Activated B cell treated with CpG ODN at 0.5 μM for 24 hours (primary cell): ENCODE measurements around the gene HAO2. TPM values are rescaled to one million over a fixed set of nuclear protein-coding genes. Genes with fewer than 3 reads are reported as not detected.
"Not testable (repeated sequence)": the region's sequence is repeated elsewhere in the genome, so short reads cannot be mapped to it uniquely, and the experiment has no call there.

Source experiments
- ATAC-seq: fragments of 200-7000 bp; cut with Tn5 transposase; one replicate; pipeline ENCODE4 v1.10.0; 2021; ENCODE audit warnings: low read depth, mild to moderate bottlenecking, moderate library complexity
- CTCF ChIA-PET: fragments of 350-600 bp; sonication (Branson Sonifier 250); formaldehyde crosslinking; loops from one replicate; lab custom pipeline; 2021; ENCODE audit warnings: antibody characterized with exemption; lab: Charles Lee
- POLR2A ChIA-PET: fragments of 350-600 bp; sonication (Branson Sonifier 250); formaldehyde crosslinking; loops from one replicate; lab custom pipeline; 2021; ENCODE audit warnings: antibody characterized with exemption; lab: Charles Lee
- DNase-seq: peaks from one replicate; pipeline ENCODE4 v3.0.0; 2022
- H3K27ac Mint-ChIP-seq: one replicate; pipeline ENCODE4 v1.8.0; 2020; ENCODE audit warnings: mixed read lengths
- H3K27me3 Mint-ChIP-seq: one replicate; pipeline ENCODE4 v1.8.0; 2021; ENCODE audit warnings: mixed read lengths
- H3K36me3 Mint-ChIP-seq: one replicate; pipeline ENCODE4 v1.8.0; 2021; ENCODE audit warnings: low read depth, mixed read lengths
- H3K4me1 Mint-ChIP-seq: one replicate; pipeline ENCODE4 v1.8.0; 2021; ENCODE audit warnings: mixed read lengths
- H3K4me3 Mint-ChIP-seq: one replicate; pipeline ENCODE4 v1.8.0; 2020; ENCODE audit warnings: mild to moderate bottlenecking, mixed read lengths
- H3K9me3 Mint-ChIP-seq: one replicate; pipeline ENCODE4 v1.8.0; 2020; ENCODE audit warnings: mixed read lengths
- CTCF ChIP-seq: fragments of 200-600 bp; IDR thresholded peaks from one replicate; pipeline ENCODE4 v1.8.0; 2022; ENCODE audit warnings: antibody characterized with exemption, mild to moderate bottlenecking
- intact Hi-C: fragments of 100-400 bp; cut with micrococcal nuclease; formaldehyde crosslinking; loops from one replicate; pipeline ENCODE4 v1.15.1; 2024
- total RNA-seq: library from RNA; stranded (reverse); gene quantifications from 2 replicates; pipeline ENCODE4 v1.2.3, GENCODE V29; 2022

HAO2 gene
- total RNA-seq, 1 donor from 2014 or later: not detected

GRCh38 chr1:119372503-119373086 lies 4.0 kb downstream of the HAO2 start:
- no peak overlapping the region for H3K4me3 Mint-ChIP-seq
- ChIA-PET POLR2A (no interaction called here), CTCF (no interaction called here)
- TF ChIP-seq CTCF: no peak
- DNase-seq (no peak), ATAC-seq (no peak)
- H3K27ac Mint-ChIP-seq: no peak overlapping the region
- peaks cover 7% of the 10 kb centered on the region for H3K27me3 Mint-ChIP-seq
- peaks cover 5% of the 10 kb centered on the region for H3K9me3 Mint-ChIP-seq
- H3K36me3 Mint-ChIP-seq: no peaks in the 10 kb centered on the region
- intact Hi-C loops: no loop called here
- no peaks in the 10 kb centered on the region for H3K4me1 Mint-ChIP-seq

GRCh38 chr1:119373465-119373864 lies 4.9 kb downstream of the HAO2 start:
- H3K9me3 Mint-ChIP-seq: peaks cover 5% of the 10 kb centered on the region
- H3K36me3 Mint-ChIP-seq: no peaks in the 10 kb centered on the region
- H3K4me1 Mint-ChIP-seq: no peaks in the 10 kb centered on the region
- CTCF ChIA-PET: no interaction called here
- POLR2A ChIA-PET: no interaction called here
- peaks cover 7% of the 10 kb centered on the region for H3K27me3 Mint-ChIP-seq
- H3K4me3 Mint-ChIP-seq: no peak overlapping the region
- DNase-seq: no peak
- TF ChIP-seq CTCF: no peak
- H3K27ac Mint-ChIP-seq: no peak overlapping the region
- intact Hi-C loops: no loop called here
- no peak for ATAC-seq

- H3K27me3 Mint-ChIP-seq: peaks cover 3% of the 10 kb centered on the region
- no peak overlapping the region for H3K4me3 Mint-ChIP-seq
- TF ChIP-seq CTCF: no peak
- no peaks in the 10 kb centered on the region for H3K36me3 Mint-ChIP-seq
- intact Hi-C loops: no loop called here
- no peak overlapping the region for H3K27ac Mint-ChIP-seq
- POLR2A ChIA-PET: no interaction called here
- CTCF ChIA-PET: no interaction called here
- no peak for ATAC-seq
- DNase-seq: no peak
- H3K4me1 Mint-ChIP-seq: no peaks in the 10 kb centered on the region
- peaks cover 5% of the 10 kb centered on the region for H3K9me3 Mint-ChIP-seq
These were observed 5.8 kb downstream of the HAO2 start for GRCh38 chr1:119374208-119374874.

GRCh38 chr1:119375366-119375765 lies 6.8 kb downstream of the HAO2 start:
- DNase-seq (no peak), ATAC-seq (no peak)
- intact Hi-C loops: no loop called here
- H3K4me3 Mint-ChIP-seq: no peak overlapping the region
- no peak overlapping the region for H3K27ac Mint-ChIP-seq
- ChIA-PET POLR2A (no interaction called here), CTCF (no interaction called here)
- peaks cover 5% of the 10 kb centered on the region for H3K9me3 Mint-ChIP-seq
- peaks cover 3% of the 10 kb centered on the region for H3K27me3 Mint-ChIP-seq
- H3K4me1 Mint-ChIP-seq: no peaks in the 10 kb centered on the region
- no peaks in the 10 kb centered on the region for H3K36me3 Mint-ChIP-seq
- TF ChIP-seq CTCF: no peak

GRCh38 chr1:119376594-119376993 lies 8.0 kb downstream of the HAO2 start:
- no peak overlapping the region for H3K27ac Mint-ChIP-seq

GRCh38 chr1:119377594-119377993 lies 9.0 kb downstream of the HAO2 start:
- CTCF ChIA-PET, H3K4me1 Mint-ChIP-seq, H3K36me3 Mint-ChIP-seq, H3K27ac Mint-ChIP-seq, H3K27me3 Mint-ChIP-seq, DNase-seq, ATAC-seq, intact Hi-C loops, POLR2A ChIA-PET, H3K4me3 Mint-ChIP-seq, H3K9me3 Mint-ChIP-seq: not testable (repeated sequence)

More at GRCh38 chr1:119376594-119376993, 8.0 kb downstream of the HAO2 start:
- Mint-ChIP-seq H3K4me3 (no peak overlapping the region), H3K36me3 (no peaks in the 10 kb centered on the region), H3K4me1 (no peaks in the 10 kb centered on the region), H3K9me3 (peaks cover 5% of the 10 kb centered on the region), H3K27me3 (peaks cover 3% of the 10 kb centered on the region)
- POLR2A ChIA-PET: no interaction called here
- TF ChIP-seq CTCF: no peak
- ATAC-seq: no peak
- no peak for DNase-seq
- intact Hi-C loops: no loop called here
- CTCF ChIA-PET: no interaction called here
